HG02642 (cell line): Measurements from ENCODE around the gene ENPP3.

Source experiments
- ATAC-seq: cut with Tn5 transposase; IDR thresholded peaks from one replicate; pipeline ENCODE4 v1.9.1; 2021; ENCODE audit warnings: mild to moderate bottlenecking; ENCODE audit not compliant: unreplicated experiment, poor library complexity

Gene ENPP3

DNA sequence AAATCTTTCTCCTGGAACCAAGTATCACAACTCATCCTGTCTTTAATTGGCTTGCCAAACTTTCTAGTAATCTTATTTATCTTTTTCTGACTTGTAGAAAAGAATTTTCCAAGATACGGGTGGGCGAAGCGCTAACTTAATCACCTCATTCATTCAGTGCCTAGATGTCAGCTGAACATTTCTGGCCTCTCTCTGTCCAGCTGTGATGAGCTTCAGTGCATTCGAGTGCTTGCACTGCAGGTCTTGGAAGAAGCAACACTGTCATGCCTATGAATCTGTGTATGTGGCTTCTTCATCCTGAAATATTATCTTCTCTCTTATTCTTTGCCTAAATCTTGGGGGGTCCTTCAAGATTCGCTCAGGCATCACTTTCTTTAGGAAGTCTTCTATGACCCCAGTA, 154.4 kb downstream of the ENPP3 start:
- no peak for ATAC-seq

DNA sequence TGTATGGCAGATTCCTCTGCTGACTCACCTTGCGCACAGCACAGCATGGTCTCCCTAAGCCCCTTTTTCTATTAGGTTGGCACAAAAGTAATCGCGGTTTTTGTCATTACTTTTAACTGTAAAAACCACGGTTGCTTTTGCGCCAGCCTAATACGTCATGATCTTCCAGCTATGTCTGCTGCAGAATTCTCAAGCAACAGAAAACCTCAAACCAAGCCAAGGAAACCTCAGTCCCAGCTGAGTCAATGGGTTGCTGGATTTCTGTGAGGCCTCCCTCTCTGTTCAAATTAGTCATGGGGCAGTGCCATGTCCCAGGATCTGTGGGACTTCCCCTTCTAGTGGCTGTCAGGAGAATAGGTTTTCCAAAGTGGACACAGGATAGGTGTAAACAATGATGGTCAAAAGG, 155.0 kb downstream of the ENPP3 start:
- no peak for ATAC-seq

- no peak for ATAC-seq
These were observed 158.3 kb downstream of the ENPP3 start for GRCh38 chr6:131795366-131795765.
